Liver (tissue), 9 donors: ENCODE data around the gene MYCBPAP. TPM values are rescaled to one million over a fixed set of nuclear protein-coding genes. Genes with fewer than 3 reads are reported as not detected.

Experiments
- DNase-seq: peaks from one replicate; pipeline ENCODE4 v3.0.0-alpha.2; 2017; ENCODE audit warnings: low spot score
- H3K27ac ChIP-seq, 2 donors: one replicate each; pipeline ENCODE4 v1.7.0; 2013; ENCODE audit warnings: inconsistent platforms in 2 of 2, low read length in 2 of 2, control low read depth in 1 of 2, low read depth in 1 of 2, mild to moderate bottlenecking in 1 of 2
- H3K27me3 ChIP-seq, 4 donors: one replicate each; pipeline versions ENCODE4 v1.6.1 to v1.7.0; 2013; ENCODE audit warnings: low read length in 3 of 4, inconsistent platforms in 1 of 4, mild to moderate bottlenecking in 1 of 4, moderate library complexity in 1 of 4; ENCODE audit not compliant: control insufficient read depth in 4 of 4, insufficient read depth in 4 of 4
- H3K36me3 ChIP-seq, 4 donors: one replicate each; pipeline versions ENCODE4 v1.6.1 to v1.7.0; 2013; ENCODE audit warnings: low read length in 3 of 4, mild to moderate bottlenecking in 3 of 4, low read depth in 1 of 4, moderate library complexity in 1 of 4; ENCODE audit not compliant: control insufficient read depth in 4 of 4, insufficient read depth in 3 of 4
- H3K4me1 ChIP-seq, 4 donors: one replicate each; pipeline versions ENCODE4 v1.6.1 to v1.7.0; 2013; ENCODE audit warnings: low read length in 3 of 4, mild to moderate bottlenecking in 3 of 4, moderate library complexity in 1 of 4; ENCODE audit not compliant: control insufficient read depth in 4 of 4, insufficient read depth in 4 of 4
- H3K4me3 ChIP-seq, 3 donors: one replicate each; pipeline versions ENCODE4 v1.6.1 to v1.7.0; 2013; ENCODE audit warnings: low read length in 3 of 3, control low read depth in 1 of 3, low read depth in 1 of 3, mild to moderate bottlenecking in 1 of 3
- H3K9ac ChIP-seq, 2 donors: one replicate each; pipeline ENCODE4 v1.7.0; 2013; ENCODE audit warnings: low read length in 2 of 2, mild to moderate bottlenecking in 2 of 2, moderate library complexity in 2 of 2, control low read depth in 1 of 2, low read depth in 1 of 2
- H3K9me3 ChIP-seq, 4 donors: one replicate each; pipeline versions ENCODE4 v1.6.1 to v1.7.0; 2013; ENCODE audit warnings: low read length in 3 of 4; ENCODE audit not compliant: control insufficient read depth in 4 of 4
- EGR1 ChIP-seq, 2 donors: IDR thresholded peaks; 2 replicates each; pipeline ENCODE4 v1.6.1; 2016 to 2018; ENCODE audit warnings: antibody characterized with exemption in 2 of 2, low read depth in 2 of 2
- FOXA1 ChIP-seq: IDR thresholded peaks from 2 replicates; pipeline ENCODE4 v1.6.1; 2016; ENCODE audit warnings: antibody characterized with exemption
- FOXA2 ChIP-seq: IDR thresholded peaks from 2 replicates; pipeline ENCODE4 v1.6.1; 2016; ENCODE audit warnings: antibody characterized with exemption
- GABPA ChIP-seq, 2 donors: IDR thresholded peaks in 1 of 2; conservative IDR thresholded peaks in 1 of 2; 2 replicates each; pipeline ENCODE4 v1.6.1; 2016; ENCODE audit warnings: antibody characterized with exemption in 2 of 2, mild to moderate bottlenecking in 1 of 2, moderate library complexity in 1 of 2
- HNF4A ChIP-seq, 2 donors: conservative IDR thresholded peaks; 2 replicates each; pipeline ENCODE4 v1.6.1; 2016; ENCODE audit warnings: antibody characterized with exemption in 2 of 2, mild to moderate bottlenecking in 2 of 2
- HNF4G ChIP-seq: IDR thresholded peaks from 2 replicates; pipeline ENCODE4 v1.6.1; 2016; ENCODE audit warnings: antibody characterized with exemption
- JUND ChIP-seq, 2 donors: IDR thresholded peaks; 2 replicates each; pipeline ENCODE4 v1.6.1; 2016; ENCODE audit warnings: antibody characterized with exemption in 2 of 2
- MAX ChIP-seq: IDR thresholded peaks from 2 replicates; pipeline ENCODE4 v1.6.1; 2016; ENCODE audit warnings: antibody characterized with exemption
- NR2F2 ChIP-seq: IDR thresholded peaks from 2 replicates; pipeline ENCODE4 v1.6.1; 2016; ENCODE audit warnings: antibody characterized with exemption
- RAD21 ChIP-seq, 2 donors: IDR thresholded peaks; 2 replicates each; pipeline ENCODE4 v1.6.1; 2016; ENCODE audit warnings: antibody characterized with exemption in 2 of 2, mild to moderate bottlenecking in 2 of 2
- REST ChIP-seq: IDR thresholded peaks from 2 replicates; pipeline ENCODE4 v1.6.1; 2016; ENCODE audit warnings: antibody characterized with exemption, mild to moderate bottlenecking
- RXRA ChIP-seq, 2 donors: IDR thresholded peaks; 2 replicates each; pipeline ENCODE4 v1.6.1; 2017 to 2018; ENCODE audit warnings: antibody characterized with exemption in 2 of 2, mild to moderate bottlenecking in 1 of 2
- SP1 ChIP-seq: IDR thresholded peaks from 2 replicates; pipeline ENCODE4 v1.6.1; 2018; ENCODE audit warnings: antibody characterized with exemption, mild to moderate bottlenecking
- TAF1 ChIP-seq: conservative IDR thresholded peaks from 2 replicates; pipeline ENCODE4 v1.6.1; 2016; ENCODE audit warnings: antibody characterized with exemption, mild to moderate bottlenecking
- YY1 ChIP-seq: IDR thresholded peaks from 2 replicates; pipeline ENCODE4 v1.6.1; 2016; ENCODE audit warnings: antibody characterized with exemption, mild to moderate bottlenecking
- ZBTB33 ChIP-seq: IDR thresholded peaks from 2 replicates; pipeline ENCODE4 v1.6.1; 2016; ENCODE audit warnings: antibody characterized with exemption
- WGBS: extraction: QIAGEN DNeasy Blood & Tissue Kit; methylation state at CpG from one replicate; pipeline ENCODE4 v1.1.7; 2013; 5-methylcytosine and 5-hydroxymethylcytosine counted together
- polyA plus RNA-seq, 2 donors: library from polyadenylated mRNA; stranded (reverse) in 1 of 2; unstranded in 1 of 2; fragments of 200-250 nt in 1 of 2; fragments of >200 nt in 1 of 2; fragmentation: Nextera tagmentation in 1 of 2; extraction: Ambion mirVana in 1 of 2; gene quantifications; one replicate each; pipeline versions ENCODE4 v1.2.1 to v1.2.3, GENCODE V29; 2013 to 2015
- total RNA-seq, 2 donors: library from RNA; depleted of rRNA; stranded (reverse); fragments of >200 nt; gene quantifications; one replicate each; pipeline ENCODE4 v1.2.3, GENCODE V29; 2014
- TF ChIP-seq, protein P1 (sequence below): fragments of 150-350 bp; IDR thresholded peaks from 2 replicates; pipeline ENCODE4 v1.5.1; 2017; ENCODE audit warnings: improper control_type of control experiment, low read depth, low read length; ENCODE audit not compliant: missing input control
- TF ChIP-seq, protein P2 (sequence below): IDR thresholded peaks from 2 replicates; pipeline ENCODE4 v1.6.1; 2016; ENCODE audit warnings: antibody characterized with exemption
- donor health status: healthy.
- donor health status: healthy.
- donor health status: healthy.
- donor health status: healthy.
- donor health status: healthy.

MYCBPAP gene
- total and polyA plus RNA-seq, 4 donors = 0.23 to 0.25 TPM; not detected in 2

DNA sequence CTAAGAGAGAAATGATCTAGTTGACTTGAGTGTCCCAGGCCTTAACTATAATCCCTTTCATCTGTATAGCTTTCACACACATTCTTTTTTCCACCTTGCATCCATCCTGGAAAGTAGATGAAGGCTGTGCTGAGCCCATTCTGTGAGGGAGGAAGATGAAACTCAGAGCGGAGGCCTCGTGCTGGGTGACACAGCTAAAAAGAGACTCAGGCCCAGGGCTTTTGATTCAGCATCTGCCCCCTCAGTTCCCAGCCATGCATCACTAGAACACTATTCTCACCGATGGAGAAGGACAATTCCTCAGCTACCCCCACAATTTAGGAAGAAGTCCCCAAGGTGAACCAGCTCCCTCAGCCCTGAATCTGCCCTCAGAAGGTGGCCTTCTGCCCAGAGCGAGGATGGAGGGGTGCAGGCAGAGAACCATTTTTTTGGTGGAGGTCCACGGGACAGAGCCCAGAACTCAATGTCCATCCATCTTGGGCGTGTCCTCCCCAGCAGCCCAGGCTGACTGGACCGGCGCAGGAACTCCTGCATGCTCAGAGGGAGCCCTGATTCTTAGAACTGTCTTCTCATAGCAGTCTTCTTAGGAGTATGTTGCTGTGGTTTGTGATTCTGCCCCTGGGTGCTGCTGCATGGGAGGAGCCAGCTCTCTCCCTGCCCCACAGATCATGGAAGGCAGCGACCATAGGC, 5.8 kb upstream of the MYCBPAP start:
- Histone ChIP-seq H3K4me1 (no peaks in the 10 kb centered on the region), H3K36me3 (no peaks in the 10 kb centered on the region), H3K27ac (no peak overlapping the region), H3K9me3 (no peaks in the 10 kb centered on the region), H3K9ac (no peak overlapping the region), H3K27me3 (no peaks in the 10 kb centered on the region), H3K4me3 (no peak overlapping the region)
- no peak for DNase-seq
- TF ChIP-seq HNF4A (conservative IDR thresholded peaks at IDR 0.05) = no peak
- no peak for TF ChIP-seq EGR1 (IDR thresholded peaks at IDR 0.05; ENCODE audit: low read depth in 2 of 2)
- TF ChIP-seq, protein P1, sequence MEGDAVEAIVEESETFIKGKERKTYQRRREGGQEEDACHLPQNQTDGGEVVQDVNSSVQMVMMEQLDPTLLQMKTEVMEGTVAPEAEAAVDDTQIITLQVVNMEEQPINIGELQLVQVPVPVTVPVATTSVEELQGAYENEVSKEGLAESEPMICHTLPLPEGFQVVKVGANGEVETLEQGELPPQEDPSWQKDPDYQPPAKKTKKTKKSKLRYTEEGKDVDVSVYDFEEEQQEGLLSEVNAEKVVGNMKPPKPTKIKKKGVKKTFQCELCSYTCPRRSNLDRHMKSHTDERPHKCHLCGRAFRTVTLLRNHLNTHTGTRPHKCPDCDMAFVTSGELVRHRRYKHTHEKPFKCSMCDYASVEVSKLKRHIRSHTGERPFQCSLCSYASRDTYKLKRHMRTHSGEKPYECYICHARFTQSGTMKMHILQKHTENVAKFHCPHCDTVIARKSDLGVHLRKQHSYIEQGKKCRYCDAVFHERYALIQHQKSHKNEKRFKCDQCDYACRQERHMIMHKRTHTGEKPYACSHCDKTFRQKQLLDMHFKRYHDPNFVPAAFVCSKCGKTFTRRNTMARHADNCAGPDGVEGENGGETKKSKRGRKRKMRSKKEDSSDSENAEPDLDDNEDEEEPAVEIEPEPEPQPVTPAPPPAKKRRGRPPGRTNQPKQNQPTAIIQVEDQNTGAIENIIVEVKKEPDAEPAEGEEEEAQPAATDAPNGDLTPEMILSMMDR = no peak
- no peak for TF ChIP-seq JUND (IDR thresholded peaks at IDR 0.05)
- TF ChIP-seq SP1 = no peak
- TF ChIP-seq, protein P2, sequence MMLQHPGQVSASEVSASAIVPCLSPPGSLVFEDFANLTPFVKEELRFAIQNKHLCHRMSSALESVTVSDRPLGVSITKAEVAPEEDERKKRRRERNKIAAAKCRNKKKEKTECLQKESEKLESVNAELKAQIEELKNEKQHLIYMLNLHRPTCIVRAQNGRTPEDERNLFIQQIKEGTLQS = no peak
- TF ChIP-seq FOXA2 = no peak
- no peak for TF ChIP-seq RXRA (IDR thresholded peaks at IDR 0.05)
- no peak for TF ChIP-seq RAD21 (IDR thresholded peaks at IDR 0.05)
- no peak for TF ChIP-seq TAF1
- no peak for TF ChIP-seq NR2F2
- no peak for TF ChIP-seq HNF4G
- TF ChIP-seq GABPA (IDR thresholded peaks at IDR 0.05 in 1 of 2, conservative IDR thresholded peaks at IDR 0.05 in 1 of 2) = no peak
- TF ChIP-seq YY1 = no peak
- no peak for TF ChIP-seq REST
- no peak for TF ChIP-seq FOXA1
- TF ChIP-seq MAX = no peak
- TF ChIP-seq ZBTB33 = no peak
- WGBS = 91% methylated on average over 9 of the region's 9 CpGs
